IPS-18a (cell line): ENCODE results near the gene UROC1.

Experiments used
- H3K27ac ChIP-seq: one replicate; pipeline ENCODE4 v1.5.1; 2013; ENCODE audit warnings: low read length
- H3K27me3 ChIP-seq: one replicate; pipeline ENCODE4 v1.6.1; 2013; ENCODE audit warnings: mild to moderate bottlenecking, low read length; ENCODE audit not compliant: control insufficient read depth, insufficient read depth
- H3K36me3 ChIP-seq: one replicate; pipeline ENCODE4 v1.6.1; 2013; ENCODE audit warnings: low read depth, low read length; ENCODE audit not compliant: control insufficient read depth
- H3K4me1 ChIP-seq: one replicate; pipeline ENCODE4 v1.6.1; 2013; ENCODE audit warnings: low read depth, low read length; ENCODE audit not compliant: control insufficient read depth
- H3K4me3 ChIP-seq: one replicate; pipeline ENCODE4 v1.5.1; 2013; ENCODE audit warnings: low read length
- H3K9ac ChIP-seq: one replicate; pipeline ENCODE4 v1.6.1; 2013; ENCODE audit warnings: mild to moderate bottlenecking, low read length, moderate library complexity
- H3K9me3 ChIP-seq: one replicate; pipeline ENCODE4 v1.6.1; 2013; ENCODE audit warnings: low read depth, low read length; ENCODE audit not compliant: control insufficient read depth

Gene UROC1

DNA sequence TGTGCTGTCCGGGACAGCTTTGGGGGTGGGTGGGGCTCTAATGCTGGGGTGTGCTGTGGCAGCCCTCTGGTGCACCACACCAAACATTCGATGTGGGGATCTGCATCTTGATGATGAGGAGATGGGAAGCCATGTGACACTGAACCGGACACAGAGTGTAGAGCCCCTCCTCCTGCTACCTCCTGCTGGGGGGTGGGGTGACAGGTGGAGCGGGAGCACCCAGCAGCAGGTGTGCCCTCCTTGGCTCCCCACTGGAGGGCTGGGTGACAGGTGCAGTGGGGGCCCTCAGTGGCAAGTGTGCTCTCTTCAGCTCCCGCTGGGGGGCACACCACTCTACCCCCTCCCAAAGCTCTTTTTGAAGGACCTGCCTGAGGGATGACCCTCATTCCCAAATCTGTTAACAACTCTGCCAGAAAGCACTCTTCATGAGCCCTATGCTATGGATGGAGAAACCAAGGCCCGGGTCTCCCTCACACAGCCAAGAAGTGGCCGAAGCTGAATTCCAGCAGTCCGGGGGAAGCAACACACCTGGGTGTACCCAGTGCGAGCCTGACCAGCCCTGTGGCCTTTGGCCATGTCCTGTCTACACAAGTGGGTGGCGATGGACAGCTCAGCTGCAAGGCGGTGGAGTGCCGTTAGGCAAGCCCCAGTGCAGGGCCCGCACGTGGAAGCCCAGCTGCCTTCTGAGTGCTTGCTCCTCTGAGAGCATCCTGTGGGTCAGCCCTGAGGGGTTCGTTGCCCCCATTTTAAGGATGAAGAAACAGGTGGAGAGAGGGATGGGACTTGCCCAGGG lies 609 bp upstream of the UROC1 start:
- no peaks in the 10 kb centered on the region for H3K36me3 ChIP-seq
- peaks cover 9% of the 10 kb centered on the region for H3K27me3 ChIP-seq
- no peak overlapping the region for H3K4me3 ChIP-seq
- H3K9ac ChIP-seq, result no peak overlapping the region
- no peaks in the 10 kb centered on the region for H3K4me1 ChIP-seq
- no peaks in the 10 kb centered on the region for H3K9me3 ChIP-seq
- no peak overlapping the region for H3K27ac ChIP-seq

GRCh38 chr3:126516936-126517290 lies 660 bp downstream of the UROC1 start:
- no peaks in the 10 kb centered on the region for H3K9me3 ChIP-seq
- no peak overlapping the region for H3K9ac ChIP-seq

GRCh38 chr3:126516152-126516935 lies 1.2 kb downstream of the UROC1 start:
- Histone ChIP-seq H3K9ac (no peak overlapping the region), H3K36me3 (no peaks in the 10 kb centered on the region), H3K9me3 (no peaks in the 10 kb centered on the region), H3K4me1 (no peaks in the 10 kb centered on the region), H3K4me3 (no peak overlapping the region), H3K27ac (no peak overlapping the region), H3K27me3 (no peaks in the 10 kb centered on the region)

More at GRCh38 chr3:126516936-126517290, 660 bp downstream of the UROC1 start:
- Histone ChIP-seq H3K36me3 (no peaks in the 10 kb centered on the region), H3K4me1 (no peaks in the 10 kb centered on the region), H3K27me3 (no peaks in the 10 kb centered on the region), H3K4me3 (no peak overlapping the region), H3K27ac (no peak overlapping the region)

GRCh38 chr3:126515066-126515706 lies 2.4 kb downstream of the UROC1 start:
- Histone ChIP-seq H3K36me3 (no peaks in the 10 kb centered on the region), H3K9me3 (no peaks in the 10 kb centered on the region), H3K4me3 (no peak overlapping the region), H3K9ac (no peak overlapping the region), H3K27me3 (no peaks in the 10 kb centered on the region), H3K4me1 (no peaks in the 10 kb centered on the region), H3K27ac (no peak overlapping the region)

DNA sequence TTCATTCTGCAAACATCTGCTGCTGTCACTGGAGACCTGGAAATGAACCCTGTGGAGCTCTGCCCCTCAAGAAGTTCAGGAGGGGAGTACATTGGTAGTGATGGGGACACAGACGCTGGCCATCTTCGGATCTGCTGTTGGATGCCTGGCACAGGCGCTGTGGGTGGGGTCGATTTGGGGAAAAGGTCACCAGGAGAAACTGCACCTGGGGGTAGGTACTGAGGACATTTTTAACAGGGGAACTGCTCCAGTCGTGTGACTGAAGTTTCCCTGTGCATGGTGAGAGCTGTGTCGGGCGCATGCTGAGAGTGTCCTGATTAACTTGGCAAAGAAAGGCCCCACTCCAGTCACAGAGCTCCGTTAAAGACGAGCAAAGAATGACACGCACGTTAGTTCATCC lies 3.4 kb downstream of the UROC1 start:
- Histone ChIP-seq H3K27me3 (no peaks in the 10 kb centered on the region), H3K4me1 (no peaks in the 10 kb centered on the region), H3K9me3 (no peaks in the 10 kb centered on the region), H3K27ac (no peak overlapping the region), H3K36me3 (no peaks in the 10 kb centered on the region), H3K9ac (no peak overlapping the region), H3K4me3 (no peak overlapping the region)

GRCh38 chr3:126512916-126513650 lies 4.5 kb downstream of the UROC1 start:
- no peak overlapping the region for H3K4me3 ChIP-seq
- no peaks in the 10 kb centered on the region for H3K36me3 ChIP-seq
- H3K9me3 ChIP-seq, result no peaks in the 10 kb centered on the region
- H3K27me3 ChIP-seq, result no peaks in the 10 kb centered on the region
- H3K4me1 ChIP-seq, result no peaks in the 10 kb centered on the region
- H3K27ac ChIP-seq, result no peak overlapping the region
- H3K9ac ChIP-seq, result no peak overlapping the region

- Histone ChIP-seq H3K27me3 (no peaks in the 10 kb centered on the region), H3K27ac (no peak overlapping the region), H3K9ac (no peak overlapping the region), H3K9me3 (no peaks in the 10 kb centered on the region), H3K4me1 (no peaks in the 10 kb centered on the region), H3K36me3 (no peaks in the 10 kb centered on the region), H3K4me3 (no peak overlapping the region)
These were observed 5.5 kb downstream of the UROC1 start for GRCh38 chr3:126512026-126512425.

DNA sequence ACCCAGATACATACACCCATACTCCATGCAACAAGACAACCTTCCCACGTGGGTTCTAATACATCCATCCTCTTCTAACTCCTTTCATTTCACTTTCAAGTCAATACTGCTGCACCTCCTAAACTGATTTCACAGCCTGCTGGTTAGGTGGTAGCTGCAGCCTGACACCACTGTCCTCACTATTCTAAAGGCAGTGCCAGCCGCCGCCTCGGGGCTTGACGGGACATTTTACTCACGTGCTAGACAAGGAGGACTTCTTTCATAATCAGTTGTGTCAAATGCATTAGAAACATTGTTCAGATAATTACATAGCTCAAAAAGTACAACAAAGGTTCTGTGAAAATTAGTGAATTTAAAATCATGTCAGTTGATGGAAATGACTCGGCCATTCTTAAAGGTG lies 6.3 kb downstream of the UROC1 start:
- no peaks in the 10 kb centered on the region for H3K36me3 ChIP-seq
- no peaks in the 10 kb centered on the region for H3K9me3 ChIP-seq
- no peak overlapping the region for H3K9ac ChIP-seq
- no peak overlapping the region for H3K27ac ChIP-seq
- no peaks in the 10 kb centered on the region for H3K27me3 ChIP-seq
- H3K4me1 ChIP-seq, result no peaks in the 10 kb centered on the region
- H3K4me3 ChIP-seq, result no peak overlapping the region

- no peaks in the 10 kb centered on the region for H3K4me1 ChIP-seq
- no peaks in the 10 kb centered on the region for H3K27me3 ChIP-seq
- H3K27ac ChIP-seq, result no peak overlapping the region
- no peaks in the 10 kb centered on the region for H3K36me3 ChIP-seq
- no peak overlapping the region for H3K9ac ChIP-seq
- H3K9me3 ChIP-seq, result no peaks in the 10 kb centered on the region
- H3K4me3 ChIP-seq, result no peak overlapping the region
These were observed 7.2 kb downstream of the UROC1 start for GRCh38 chr3:126510308-126510910.

- H3K9me3 ChIP-seq, result no peaks in the 10 kb centered on the region
- no peaks in the 10 kb centered on the region for H3K27me3 ChIP-seq
- H3K9ac ChIP-seq, result no peak overlapping the region
- H3K36me3 ChIP-seq, result no peaks in the 10 kb centered on the region
- no peaks in the 10 kb centered on the region for H3K4me1 ChIP-seq
- H3K4me3 ChIP-seq, result no peak overlapping the region
- H3K27ac ChIP-seq, result no peak overlapping the region
These were observed 7.8 kb downstream of the UROC1 start for GRCh38 chr3:126509597-126510307.
